Superior temporal gyrus (tissue), 1 donor: ENCODE measurements around the gene NKD2.
"Not testable (repeated sequence)": the region's sequence is repeated elsewhere in the genome, so short reads cannot be mapped to it uniquely, and the experiment has no call there.

Experiments
- DNase-seq: peaks from one replicate; pipeline ENCODE4 v3.0.0-alpha.2; 2016; ENCODE audit errors: extremely low spot score

The NKD2 gene

GRCh38 chr5:1057485-1058082 lies 49.0 kb downstream of the NKD2 start:
- no peak for DNase-seq

- DNase-seq = no peak
Observed at GRCh38 chr5:1058083-1058945, 49.7 kb downstream of the NKD2 start.

GRCh38 chr5:1058988-1059883 lies 50.6 kb downstream of the NKD2 start:
- DNase-seq = no peak

- no peak for DNase-seq
Observed at GRCh38 chr5:1059884-1060263, 51.3 kb downstream of the NKD2 start.

- DNase-seq = no peak
Observed at GRCh38 chr5:1060535-1060981, 52.0 kb downstream of the NKD2 start.

GRCh38 chr5:1061292-1061691 lies 52.7 kb downstream of the NKD2 start:
- DNase-seq = not testable (repeated sequence)

- no peak for DNase-seq
Observed at GRCh38 chr5:1061916-1062315, 53.3 kb downstream of the NKD2 start.

GRCh38 chr5:1062761-1063568 lies 54.4 kb downstream of the NKD2 start:
- DNase-seq = no peak

- no peak for DNase-seq
Observed at GRCh38 chr5:1063661-1064382, 55.2 kb downstream of the NKD2 start.

GRCh38 chr5:1064383-1065142 lies 56.0 kb downstream of the NKD2 start:
- DNase-seq = no peak

- DNase-seq = no peak
Observed at GRCh38 chr5:1065143-1065750, 56.6 kb downstream of the NKD2 start.

- DNase-seq = no peak
Observed at GRCh38 chr5:1065891-1066650, 57.5 kb downstream of the NKD2 start.

- DNase-seq = no peak
Observed at GRCh38 chr5:1066676-1067075, 58.1 kb downstream of the NKD2 start.

GRCh38 chr5:1067141-1068121 lies 58.8 kb downstream of the NKD2 start:
- no peak for DNase-seq

- DNase-seq = no peak
Observed at GRCh38 chr5:1068204-1068894, 59.7 kb downstream of the NKD2 start.

- DNase-seq = no peak
Observed at GRCh38 chr5:1068895-1069719, 60.5 kb downstream of the NKD2 start.
